ENCODE measurements around the gene TMEM98. TPM values are rescaled to one million over a fixed set of nuclear protein-coding genes. Genes with fewer than 3 reads are reported as not detected.

TMEM98 gene
- total and polyA plus RNA-seq, 7 donors, result 23.8 to 88.1 (median 59.5) TPM

- H3K27ac ChIP-seq, result no peak overlapping the region
- H3K9me3 ChIP-seq, result no peaks in the 10 kb centered on the region
- intact Hi-C loops (cut with DNase I), result no loop called here
- TF ChIP-seq, protein P1, sequence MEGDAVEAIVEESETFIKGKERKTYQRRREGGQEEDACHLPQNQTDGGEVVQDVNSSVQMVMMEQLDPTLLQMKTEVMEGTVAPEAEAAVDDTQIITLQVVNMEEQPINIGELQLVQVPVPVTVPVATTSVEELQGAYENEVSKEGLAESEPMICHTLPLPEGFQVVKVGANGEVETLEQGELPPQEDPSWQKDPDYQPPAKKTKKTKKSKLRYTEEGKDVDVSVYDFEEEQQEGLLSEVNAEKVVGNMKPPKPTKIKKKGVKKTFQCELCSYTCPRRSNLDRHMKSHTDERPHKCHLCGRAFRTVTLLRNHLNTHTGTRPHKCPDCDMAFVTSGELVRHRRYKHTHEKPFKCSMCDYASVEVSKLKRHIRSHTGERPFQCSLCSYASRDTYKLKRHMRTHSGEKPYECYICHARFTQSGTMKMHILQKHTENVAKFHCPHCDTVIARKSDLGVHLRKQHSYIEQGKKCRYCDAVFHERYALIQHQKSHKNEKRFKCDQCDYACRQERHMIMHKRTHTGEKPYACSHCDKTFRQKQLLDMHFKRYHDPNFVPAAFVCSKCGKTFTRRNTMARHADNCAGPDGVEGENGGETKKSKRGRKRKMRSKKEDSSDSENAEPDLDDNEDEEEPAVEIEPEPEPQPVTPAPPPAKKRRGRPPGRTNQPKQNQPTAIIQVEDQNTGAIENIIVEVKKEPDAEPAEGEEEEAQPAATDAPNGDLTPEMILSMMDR (IDR thresholded peaks at IDR 0.05), result no peak
- TF ChIP-seq POLR2A (IDR thresholded peaks at IDR 0.05), result no peak
- no peak for TF ChIP-seq POLR2AphosphoS5 (IDR thresholded peaks at IDR 0.05)
- TF ChIP-seq EP300 (IDR thresholded peaks at IDR 0.05), result no peak
- H3K4me1 ChIP-seq, result peaks cover 0 to 16% (median 11%) of the 10 kb centered on the region in 4 donors
- H3K27me3 ChIP-seq, result no peaks in the 10 kb centered on the region
- peaks cover 6 to 59% (median 10%) of the 10 kb centered on the region in 4 donors for H3K36me3 ChIP-seq
- no peak overlapping the region for H3K4me3 ChIP-seq
- no peak for DNase-seq
- 78 to 89% methylated on average over 10 of the region's 10 CpGs for WGBS, 2 donors
Observed at GRCh38 chr17:32940706-32941390, 12.9 kb downstream of the TMEM98 start.

GRCh38 chr17:32941419-32942032 lies 13.6 kb downstream of the TMEM98 start:
- Histone ChIP-seq H3K4me3 (no peak overlapping the region), H3K27ac (no peak overlapping the region), H3K36me3 (peaks cover 6 to 52% (median 10%) of the 10 kb centered on the region in 4 donors), H3K9me3 (no peaks in the 10 kb centered on the region), H3K27me3 (no peaks in the 10 kb centered on the region), H3K4me1 (peaks cover 0 to 10% (median 9%) of the 10 kb centered on the region in 4 donors)
- intact Hi-C loops (cut with DNase I), result no loop called here
- 87 to 95% methylated on average over 8 of the region's 8 CpGs for WGBS, 2 donors
- TF ChIP-seq, protein P1 (IDR thresholded peaks at IDR 0.05), result peak in 1 of 4 experiments; percentile 20
- no peak for TF ChIP-seq POLR2AphosphoS5 (IDR thresholded peaks at IDR 0.05)
- no peak for DNase-seq

DNA sequence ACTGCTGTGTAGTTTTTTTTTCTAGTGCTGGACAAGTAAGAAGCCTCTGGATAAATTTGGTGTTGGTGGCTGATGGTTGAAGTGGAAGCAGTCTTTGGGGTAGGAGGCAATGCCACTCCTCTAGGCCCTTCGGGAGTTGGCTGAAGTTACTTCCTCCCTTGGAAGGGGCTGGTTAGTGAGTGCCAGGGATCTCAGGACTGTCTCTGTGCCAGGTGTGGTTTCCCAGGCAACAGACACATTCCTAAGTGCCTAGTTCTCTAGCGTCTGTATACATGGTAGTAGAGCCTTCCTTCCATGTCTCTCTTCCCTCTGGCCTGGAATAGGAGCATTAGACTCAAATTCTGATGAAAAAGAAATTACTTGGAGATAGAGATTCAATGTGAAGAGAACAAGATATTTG lies 15.3 kb downstream of the TMEM98 start:
- DNase-seq, result no peak
- TF ChIP-seq POLR2AphosphoS5 (IDR thresholded peaks at IDR 0.05) (no peak), EP300 (IDR thresholded peaks at IDR 0.05) (no peak), POLR2A (IDR thresholded peaks at IDR 0.05) (no peak)
- TF ChIP-seq, protein P1 (IDR thresholded peaks at IDR 0.05), result no peak
- no peak overlapping the region for H3K4me3 ChIP-seq
- no peak overlapping the region for H3K27ac ChIP-seq
- WGBS, 2 donors, result 21 to 59% methylated on average over 2 of the region's 2 CpGs
- peaks cover 6 to 35% (median 10%) of the 10 kb centered on the region in 4 donors for H3K36me3 ChIP-seq
- no peaks in the 10 kb centered on the region for H3K9me3 ChIP-seq
- H3K27me3 ChIP-seq, result no peaks in the 10 kb centered on the region
- intact Hi-C loops (cut with DNase I), result no loop called here
- peaks cover 0 to 9% (median 8%) of the 10 kb centered on the region in 4 donors for H3K4me1 ChIP-seq

- H3K9me3 ChIP-seq, result no peaks in the 10 kb centered on the region
- DNase-seq, result peak; percentile 68
- TF ChIP-seq POLR2AphosphoS5 (IDR thresholded peaks at IDR 0.05) (no peak), POLR2A (IDR thresholded peaks at IDR 0.05) (no peak), EP300 (IDR thresholded peaks at IDR 0.05) (no peak)
- TF ChIP-seq, protein P1 (IDR thresholded peaks at IDR 0.05), result no peak
- H3K4me3 ChIP-seq, result no peak overlapping the region
- H3K27ac ChIP-seq, result no peak overlapping the region
- intact Hi-C loops (cut with DNase I), result no loop called here
- WGBS, 2 donors, result 68 to 74% methylated on average over 8 of the region's 8 CpGs
- peaks cover 6 to 30% (median 10%) of the 10 kb centered on the region in 4 donors for H3K36me3 ChIP-seq
- no peaks in the 10 kb centered on the region for H3K27me3 ChIP-seq
- peaks cover 0 to 9% (median 8%) of the 10 kb centered on the region in 4 donors for H3K4me1 ChIP-seq
Observed at GRCh38 chr17:32943647-32944191, 15.8 kb downstream of the TMEM98 start.

All from sigmoid colon (tissue), 7 donors.